ENCODE results near the gene PLCL1. TPM values are rescaled to one million over a fixed set of nuclear protein-coding genes. Genes with fewer than 3 reads are reported as not detected.

The PLCL1 gene
- polyA plus RNA-seq, 3 donors = 0.69 to 1.4 (median 0.79) TPM

DNA sequence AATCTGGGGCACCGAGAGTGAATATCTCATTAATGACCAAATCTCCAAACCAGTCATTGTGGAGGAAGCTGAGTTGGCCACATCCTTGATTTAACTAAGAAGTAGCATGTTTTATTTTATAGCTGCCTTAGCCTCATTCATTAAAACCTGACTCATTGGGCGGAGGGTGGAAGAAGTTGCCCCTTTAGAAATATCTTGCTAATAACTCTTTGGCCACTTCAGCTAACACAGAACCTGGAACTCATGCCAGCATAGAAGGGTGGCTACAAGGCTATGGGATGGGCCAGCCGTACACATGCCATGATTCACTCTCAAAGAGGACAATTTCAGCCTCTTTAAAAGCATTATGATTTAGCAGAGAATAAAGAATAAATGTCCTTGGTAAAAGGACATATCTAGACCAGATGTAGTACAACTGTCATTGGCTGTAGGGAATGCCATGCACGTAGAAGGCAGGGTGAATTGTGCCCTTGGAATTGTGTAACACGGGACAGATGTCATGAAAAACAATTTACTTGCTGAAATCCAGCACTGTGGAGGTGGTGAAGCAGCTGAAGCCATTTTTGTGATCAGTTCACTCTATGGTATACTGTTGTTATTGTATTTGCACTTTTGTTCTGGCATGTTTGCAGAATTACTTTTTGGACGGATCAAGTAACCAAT, 330.0 kb downstream of the PLCL1 start:
- WGBS (ENCODE audit: insufficient coverage) = 95% methylated on average over 2 of the region's 6 CpGs
- Histone ChIP-seq H3K27me3 (ENCODE audit: control insufficient read depth in 2 of 2, insufficient read depth in 2 of 2, low read length in 2 of 2) (no peaks in the 10 kb centered on the region), H3K36me3 (replicated peaks in 1 of 2; ENCODE audit: control insufficient read depth in 1 of 2, insufficient read depth in 2 of 2, low read length in 2 of 2) (no peaks in the 10 kb centered on the region), H3K4me1 (ENCODE audit: control insufficient read depth in 1 of 2, insufficient read depth in 2 of 2, low read length in 2 of 2) (no peaks in the 10 kb centered on the region), H2AFZ (ENCODE audit: insufficient read depth, low read depth, low read length, poor library complexity, severe bottlenecking) (no peak overlapping the region), H3K4me3 (replicated peaks in 1 of 3; ENCODE audit: low read depth in 2 of 3, low read length in 3 of 3) (no peak overlapping the region), H3K9me3 (replicated peaks in 1 of 2; ENCODE audit: control insufficient read depth in 1 of 2, insufficient read depth in 1 of 2, low read length in 2 of 2) (peaks cover 0 to 7% of the 10 kb centered on the region in 2 donors), H4K20me1 (ENCODE audit: insufficient read depth, low read length) (no peaks in the 10 kb centered on the region), H3K4me2 (replicated peaks; ENCODE audit: extremely low read depth, low read length, poor library complexity, severe bottlenecking) (no peak overlapping the region), H3K79me2 (ENCODE audit: insufficient read depth, low read length) (no peaks in the 10 kb centered on the region), H3K9ac (ENCODE audit: insufficient read depth, low read length, poor library complexity, severe bottlenecking) (no peak overlapping the region), H3K27ac (ENCODE audit: low read depth in 1 of 2, low read length in 2 of 2) (no peak overlapping the region)
- no peak overlapping the region for H3K27ac Mint-ChIP-seq
- peaks cover 0 to 6% (median 3%) of the 10 kb centered on the region in 7 donors for H3K9me3 Mint-ChIP-seq
- H3K4me1 Mint-ChIP-seq = no peaks in the 10 kb centered on the region
- H3K27me3 Mint-ChIP-seq (ENCODE audit: low read depth in 3 of 3) = peaks cover under 1 to 4% (median 3%) of the 10 kb centered on the region in 3 donors
- DNase-seq = no peak
- no peak overlapping the region for H3K4me3 Mint-ChIP-seq
- H3K36me3 Mint-ChIP-seq = no peaks in the 10 kb centered on the region
- TF ChIP-seq, protein P1, sequence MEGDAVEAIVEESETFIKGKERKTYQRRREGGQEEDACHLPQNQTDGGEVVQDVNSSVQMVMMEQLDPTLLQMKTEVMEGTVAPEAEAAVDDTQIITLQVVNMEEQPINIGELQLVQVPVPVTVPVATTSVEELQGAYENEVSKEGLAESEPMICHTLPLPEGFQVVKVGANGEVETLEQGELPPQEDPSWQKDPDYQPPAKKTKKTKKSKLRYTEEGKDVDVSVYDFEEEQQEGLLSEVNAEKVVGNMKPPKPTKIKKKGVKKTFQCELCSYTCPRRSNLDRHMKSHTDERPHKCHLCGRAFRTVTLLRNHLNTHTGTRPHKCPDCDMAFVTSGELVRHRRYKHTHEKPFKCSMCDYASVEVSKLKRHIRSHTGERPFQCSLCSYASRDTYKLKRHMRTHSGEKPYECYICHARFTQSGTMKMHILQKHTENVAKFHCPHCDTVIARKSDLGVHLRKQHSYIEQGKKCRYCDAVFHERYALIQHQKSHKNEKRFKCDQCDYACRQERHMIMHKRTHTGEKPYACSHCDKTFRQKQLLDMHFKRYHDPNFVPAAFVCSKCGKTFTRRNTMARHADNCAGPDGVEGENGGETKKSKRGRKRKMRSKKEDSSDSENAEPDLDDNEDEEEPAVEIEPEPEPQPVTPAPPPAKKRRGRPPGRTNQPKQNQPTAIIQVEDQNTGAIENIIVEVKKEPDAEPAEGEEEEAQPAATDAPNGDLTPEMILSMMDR (IDR thresholded peaks at IDR 0.05) = no peak
- intact Hi-C loops (cut with micrococcal nuclease) = no loop called here

DNA sequence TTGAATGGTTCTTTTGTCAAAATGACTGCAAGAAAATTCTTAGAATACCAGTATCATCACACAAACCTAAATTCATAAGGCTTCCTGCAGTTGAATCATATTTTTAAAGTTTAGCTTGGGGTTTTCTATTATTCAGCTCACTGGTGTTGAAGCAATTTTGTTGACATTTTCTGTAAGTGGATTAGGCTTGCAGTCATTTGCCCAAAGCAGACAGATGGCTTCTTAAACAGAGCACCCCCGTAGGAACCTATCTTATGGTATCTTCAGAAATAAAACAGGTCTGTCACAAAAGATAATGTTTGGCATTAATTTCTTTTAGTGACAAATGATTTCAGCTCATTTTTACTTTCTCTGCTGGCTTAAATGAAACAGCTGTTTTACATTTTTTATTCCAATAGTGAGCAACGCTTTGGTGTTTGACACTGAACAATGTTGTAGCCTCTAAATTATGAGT, 331.1 kb downstream of the PLCL1 start:
- Histone ChIP-seq H3K4me3 (replicated peaks in 1 of 3; ENCODE audit: low read depth in 2 of 3, low read length in 3 of 3) (no peak overlapping the region), H3K27ac (ENCODE audit: low read depth in 1 of 2, low read length in 2 of 2) (no peak overlapping the region), H3K9me3 (replicated peaks in 1 of 2; ENCODE audit: control insufficient read depth in 1 of 2, insufficient read depth in 1 of 2, low read length in 2 of 2) (peaks cover 0 to 7% of the 10 kb centered on the region in 2 donors), H3K9ac (ENCODE audit: insufficient read depth, low read length, poor library complexity, severe bottlenecking) (no peak overlapping the region), H4K20me1 (ENCODE audit: insufficient read depth, low read length) (no peaks in the 10 kb centered on the region), H3K4me2 (replicated peaks; ENCODE audit: extremely low read depth, low read length, poor library complexity, severe bottlenecking) (no peak overlapping the region), H3K4me1 (ENCODE audit: control insufficient read depth in 1 of 2, insufficient read depth in 2 of 2, low read length in 2 of 2) (no peaks in the 10 kb centered on the region), H3K36me3 (replicated peaks in 1 of 2; ENCODE audit: control insufficient read depth in 1 of 2, insufficient read depth in 2 of 2, low read length in 2 of 2) (no peaks in the 10 kb centered on the region), H3K27me3 (ENCODE audit: control insufficient read depth in 2 of 2, insufficient read depth in 2 of 2, low read length in 2 of 2) (no peaks in the 10 kb centered on the region), H2AFZ (ENCODE audit: insufficient read depth, low read depth, low read length, poor library complexity, severe bottlenecking) (no peak overlapping the region), H3K79me2 (ENCODE audit: insufficient read depth, low read length) (no peaks in the 10 kb centered on the region)
- intact Hi-C loops (cut with micrococcal nuclease) = no loop called here
- Mint-ChIP-seq H3K27ac (no peak overlapping the region), H3K36me3 (no peaks in the 10 kb centered on the region), H3K27me3 (ENCODE audit: low read depth in 3 of 3) (peaks cover 0 to 4% (median 2%) of the 10 kb centered on the region in 3 donors), H3K4me1 (no peaks in the 10 kb centered on the region), H3K4me3 (no peak overlapping the region), H3K9me3 (peaks cover 0 to 6% (median 3%) of the 10 kb centered on the region in 7 donors)
- TF ChIP-seq, protein P1 (IDR thresholded peaks at IDR 0.05) = no peak
- 94% methylated on average over 2 of the region's 2 CpGs for WGBS (ENCODE audit: insufficient coverage)
- no peak for DNase-seq

Measured in CD14-positive monocyte (primary cell).